ENCODE measurements around the gene TRAM2. TPM values are rescaled to one million over a fixed set of nuclear protein-coding genes. Genes with fewer than 3 reads are reported as not detected.

The TRAM2 gene
- total RNA-seq, 1 donor from 2014 or later: 16.0 TPM

- no peak for DNase-seq (ENCODE audit: low spot score)
These were observed 65.7 kb downstream of the TRAM2 start for GRCh38 chr6:52511163-52511562.

GRCh38 chr6:52510213-52510562 lies 66.7 kb downstream of the TRAM2 start:
- no peak for DNase-seq (ENCODE audit: low spot score)

- no peak for DNase-seq (ENCODE audit: low spot score)
These were observed 67.3 kb downstream of the TRAM2 start for GRCh38 chr6:52509281-52510212.

GRCh38 chr6:52508261-52508739 lies 68.6 kb downstream of the TRAM2 start:
- no peak for DNase-seq (ENCODE audit: low spot score)

GRCh38 chr6:52507557-52508260 lies 69.2 kb downstream of the TRAM2 start:
- DNase-seq (ENCODE audit: low spot score): no peak

GRCh38 chr6:52506476-52506875 lies 70.4 kb downstream of the TRAM2 start:
- no peak for DNase-seq (ENCODE audit: low spot score)

- DNase-seq (ENCODE audit: low spot score): no peak
These were observed 71.0 kb downstream of the TRAM2 start for GRCh38 chr6:52505726-52506409.

- no peak for DNase-seq (ENCODE audit: low spot score)
These were observed 72.1 kb downstream of the TRAM2 start for GRCh38 chr6:52504782-52505136.

- peak; percentile 95 for DNase-seq (ENCODE audit: low spot score)
These were observed 72.7 kb downstream of the TRAM2 start for GRCh38 chr6:52503851-52504781.

- no peak for DNase-seq (ENCODE audit: low spot score)
These were observed 73.5 kb downstream of the TRAM2 start for GRCh38 chr6:52503323-52503747.

- DNase-seq (ENCODE audit: low spot score): no peak
These were observed 74.4 kb downstream of the TRAM2 start for GRCh38 chr6:52502306-52503029.

- DNase-seq (ENCODE audit: low spot score): no peak
These were observed 76.4 kb downstream of the TRAM2 start for GRCh38 chr6:52500238-52501129.

- no peak for DNase-seq (ENCODE audit: low spot score)
These were observed 77.1 kb downstream of the TRAM2 start for GRCh38 chr6:52499681-52500236.

GRCh38 chr6:52499026-52499425 lies 77.8 kb downstream of the TRAM2 start:
- DNase-seq (ENCODE audit: low spot score): no peak

GRCh38 chr6:52498538-52499017 lies 78.3 kb downstream of the TRAM2 start:
- peak; percentile 8 for DNase-seq (ENCODE audit: low spot score)

GRCh38 chr6:52497652-52498408 lies 79.0 kb downstream of the TRAM2 start:
- peak; percentile 6 for DNase-seq (ENCODE audit: low spot score)

GRCh38 chr6:52496631-52497030 lies 80.2 kb downstream of the TRAM2 start:
- no peak for DNase-seq (ENCODE audit: low spot score)

GRCh38 chr6:52495922-52496321 lies 80.9 kb downstream of the TRAM2 start:
- DNase-seq (ENCODE audit: low spot score): no peak
